SK-N-SH treated with all-trans-retinoic acid at 6 μM for 48 hours (cell line): ENCODE results near the gene FCRL6.

Experiments
- ATAC-seq: fragments of 200-7000 bp; cut with Tn5 transposase; 3 replicates; pipeline ENCODE4 v1.9.1; 2020; ENCODE audit warnings: mild to moderate bottlenecking, moderate library complexity
- ARNTL ChIP-seq: fragments of 450-650 bp; formaldehyde crosslinking; IDR thresholded peaks from 2 replicates; pipeline ENCODE4 v1.5.0; 2020; ENCODE audit warnings: low read depth, mild to moderate bottlenecking, moderate library complexity, borderline replicate concordance
- BACH2 ChIP-seq: fragments of 250-450 bp; sonication (Bioruptor Pico); IDR thresholded peaks from 2 replicates; pipeline ENCODE4 v1.9.0; 2021; ENCODE audit warnings: mild to moderate bottlenecking, borderline replicate concordance
- ESRRG ChIP-seq: fragments of 250-450 bp; sonication (Bioruptor Pico); IDR thresholded peaks from 2 replicates; pipeline ENCODE4 v1.6.1; 2021; ENCODE audit warnings: mild to moderate bottlenecking
- GLIS3 ChIP-seq: fragments of 250-450 bp; sonication (Bioruptor Pico); IDR thresholded peaks from 2 replicates; pipeline ENCODE4 v1.5.0; 2020; ENCODE audit warnings: mild to moderate bottlenecking, moderate library complexity
- ISL1 ChIP-seq: fragments of 250-450 bp; sonication (Bioruptor Pico); IDR thresholded peaks from 2 replicates; pipeline ENCODE4 v2.1.2; 2022; ENCODE audit warnings: mild to moderate bottlenecking, moderate library complexity
- OSR1 ChIP-seq: fragments of 250-450 bp; sonication (Bioruptor Pico); IDR thresholded peaks from 2 replicates; pipeline ENCODE4 v1.8.0; 2022; ENCODE audit warnings: moderate library complexity, mild to moderate bottlenecking, inconsistent platforms
- PPARA ChIP-seq: fragments of 250-450 bp; sonication (Bioruptor Pico); IDR thresholded peaks from 2 replicates; pipeline ENCODE4 v1.5.0; 2020; ENCODE audit warnings: mild to moderate bottlenecking, borderline replicate concordance
- SNAI2 ChIP-seq: fragments of 250-450 bp; sonication (Bioruptor Pico); IDR thresholded peaks from 2 replicates; pipeline ENCODE4 v1.5.0; 2020; ENCODE audit warnings: mild to moderate bottlenecking, moderate library complexity
- TCF4 ChIP-seq: fragments of 250-450 bp; sonication (Bioruptor Pico); IDR thresholded peaks from 2 replicates; pipeline ENCODE4 v1.8.0; 2021; ENCODE audit warnings: mild to moderate bottlenecking, moderate library complexity, borderline replicate concordance
- TOX ChIP-seq: fragments of 250-450 bp; sonication (Bioruptor Pico); IDR thresholded peaks from 2 replicates; pipeline ENCODE4 v1.8.0; 2021; ENCODE audit warnings: mild to moderate bottlenecking, moderate library complexity, borderline replicate concordance
- ZC3H10 ChIP-seq: fragments of 250-450 bp; sonication (Bioruptor Pico); IDR thresholded peaks from 2 replicates; pipeline ENCODE4 v1.5.1; 2021; ENCODE audit warnings: mild to moderate bottlenecking, moderate library complexity
- ZFP3 ChIP-seq: fragments of 250-450 bp; sonication (Bioruptor Pico); IDR thresholded peaks from 2 replicates; pipeline ENCODE4 v1.5.0; 2020; ENCODE audit warnings: mild to moderate bottlenecking, moderate library complexity
- ZFP30 ChIP-seq: fragments of 450-650 bp; formaldehyde crosslinking; IDR thresholded peaks from 2 replicates; pipeline ENCODE4 v1.5.0; 2022; ENCODE audit warnings: mild to moderate bottlenecking, moderate library complexity
- ZNF565 ChIP-seq: fragments of 450-650 bp; formaldehyde crosslinking; conservative IDR thresholded peaks from 2 replicates; pipeline ENCODE4 v1.5.0; 2020; ENCODE audit warnings: low read depth, mild to moderate bottlenecking, moderate library complexity
- ZNF70 ChIP-seq: fragments of 450-650 bp; formaldehyde crosslinking; IDR thresholded peaks from 2 replicates; pipeline ENCODE4 v1.5.0; 2020; ENCODE audit warnings: mild to moderate bottlenecking, moderate library complexity
- TF ChIP-seq, protein P1 (sequence below): fragments of 250-450 bp; sonication (Bioruptor Pico); IDR thresholded peaks from 2 replicates; pipeline ENCODE4 v1.8.0; 2021; ENCODE audit warnings: low read depth, mild to moderate bottlenecking, moderate library complexity, borderline replicate concordance
- TF ChIP-seq, protein P2 (sequence below): fragments of 250-450 bp; sonication (Bioruptor Pico); IDR thresholded peaks from 2 replicates; pipeline ENCODE4 v1.5.1; 2020; ENCODE audit warnings: low read depth, mild to moderate bottlenecking, moderate library complexity
- TF ChIP-seq, protein P3 (sequence below): fragments of 250-450 bp; sonication (Bioruptor Pico); IDR thresholded peaks from 2 replicates; pipeline ENCODE4 v1.5.0; 2020; ENCODE audit warnings: mild to moderate bottlenecking, moderate library complexity
- TF ChIP-seq, protein P4 (sequence below): fragments of 250-450 bp; sonication (Bioruptor Pico); IDR thresholded peaks from 2 replicates; pipeline ENCODE4 v1.5.1; 2021; ENCODE audit warnings: mild to moderate bottlenecking, moderate library complexity

The FCRL6 gene

DNA sequence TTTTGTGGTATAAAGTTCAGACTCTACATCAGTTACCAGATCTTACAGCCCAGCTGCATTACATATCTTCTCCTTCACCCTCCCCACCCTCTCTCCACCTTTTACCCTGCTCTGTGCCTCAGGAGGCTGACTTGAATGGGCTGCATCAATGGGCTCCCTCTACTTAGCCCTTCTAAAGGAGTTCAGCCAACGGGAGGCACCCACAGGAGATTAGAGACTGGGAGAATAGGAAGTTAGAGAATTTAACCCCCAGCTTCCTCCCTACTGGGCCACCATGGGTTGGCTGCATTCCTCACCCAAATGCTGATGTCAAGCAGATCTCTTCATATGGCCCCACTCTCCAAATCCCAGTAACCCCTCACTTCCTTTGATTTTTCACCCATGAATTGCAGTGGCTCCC, 38.5 kb upstream of the FCRL6 start:
- ATAC-seq = no peak
- TF ChIP-seq SNAI2 = no peak
- no peak for TF ChIP-seq TCF4 (CRISPR knock-in tag)
- TF ChIP-seq, protein P1, sequence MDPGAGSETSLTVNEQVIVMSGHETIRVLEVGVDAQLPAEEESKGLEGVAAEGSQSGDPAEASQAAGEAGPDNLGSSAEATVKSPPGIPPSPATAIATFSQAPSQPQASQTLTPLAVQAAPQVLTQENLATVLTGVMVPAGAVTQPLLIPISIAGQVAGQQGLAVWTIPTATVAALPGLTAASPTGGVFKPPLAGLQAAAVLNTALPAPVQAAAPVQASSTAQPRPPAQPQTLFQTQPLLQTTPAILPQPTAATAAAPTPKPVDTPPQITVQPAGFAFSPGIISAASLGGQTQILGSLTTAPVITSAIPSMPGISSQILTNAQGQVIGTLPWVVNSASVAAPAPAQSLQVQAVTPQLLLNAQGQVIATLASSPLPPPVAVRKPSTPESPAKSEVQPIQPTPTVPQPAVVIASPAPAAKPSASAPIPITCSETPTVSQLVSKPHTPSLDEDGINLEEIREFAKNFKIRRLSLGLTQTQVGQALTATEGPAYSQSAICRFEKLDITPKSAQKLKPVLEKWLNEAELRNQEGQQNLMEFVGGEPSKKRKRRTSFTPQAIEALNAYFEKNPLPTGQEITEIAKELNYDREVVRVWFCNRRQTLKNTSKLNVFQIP = no peak
- no peak for TF ChIP-seq ZNF70 (CRISPR knock-in tag)
- TF ChIP-seq ZFP3 (CRISPR knock-in tag) = no peak
- TF ChIP-seq ZC3H10 (CRISPR knock-in tag) = no peak
- TF ChIP-seq GLIS3 (CRISPR knock-in tag) = no peak

DNA sequence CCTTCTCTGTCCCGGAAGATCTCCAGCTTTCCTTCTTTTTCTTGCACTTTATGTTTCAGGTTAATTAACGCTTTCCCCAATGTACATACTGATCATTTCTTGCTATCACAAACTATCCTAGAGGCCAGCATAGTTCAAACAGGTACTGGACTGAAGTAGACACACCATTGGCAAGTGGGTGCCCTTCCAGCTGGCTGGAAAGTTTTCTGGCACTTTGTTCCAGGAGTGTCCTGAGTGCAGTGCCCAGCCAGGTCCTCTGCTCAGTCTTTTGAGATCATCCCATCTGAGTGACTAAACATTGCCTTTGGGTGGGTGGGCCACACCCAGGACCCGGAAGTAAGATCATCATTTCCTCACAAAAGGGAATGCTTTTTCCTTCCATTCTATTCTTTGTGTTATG, 36.4 kb upstream of the FCRL6 start:
- no peak for ATAC-seq
- TF ChIP-seq OSR1 (CRISPR knock-in tag) (no peak), TCF4 (CRISPR knock-in tag) (no peak), ARNTL (no peak), ISL1 (no peak), SNAI2 (no peak)
- TF ChIP-seq, protein P2, sequence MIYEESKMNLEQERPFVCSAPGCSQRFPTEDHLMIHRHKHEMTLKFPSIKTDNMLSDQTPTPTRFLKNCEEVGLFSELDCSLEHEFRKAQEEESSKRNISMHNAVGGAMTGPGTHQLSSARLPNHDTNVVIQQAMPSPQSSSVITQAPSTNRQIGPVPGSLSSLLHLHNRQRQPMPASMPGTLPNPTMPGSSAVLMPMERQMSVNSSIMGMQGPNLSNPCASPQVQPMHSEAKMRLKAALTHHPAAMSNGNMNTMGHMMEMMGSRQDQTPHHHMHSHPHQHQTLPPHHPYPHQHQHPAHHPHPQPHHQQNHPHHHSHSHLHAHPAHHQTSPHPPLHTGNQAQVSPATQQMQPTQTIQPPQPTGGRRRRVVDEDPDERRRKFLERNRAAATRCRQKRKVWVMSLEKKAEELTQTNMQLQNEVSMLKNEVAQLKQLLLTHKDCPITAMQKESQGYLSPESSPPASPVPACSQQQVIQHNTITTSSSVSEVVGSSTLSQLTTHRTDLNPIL (CRISPR knock-in tag) = no peak
- TF ChIP-seq, protein P3, sequence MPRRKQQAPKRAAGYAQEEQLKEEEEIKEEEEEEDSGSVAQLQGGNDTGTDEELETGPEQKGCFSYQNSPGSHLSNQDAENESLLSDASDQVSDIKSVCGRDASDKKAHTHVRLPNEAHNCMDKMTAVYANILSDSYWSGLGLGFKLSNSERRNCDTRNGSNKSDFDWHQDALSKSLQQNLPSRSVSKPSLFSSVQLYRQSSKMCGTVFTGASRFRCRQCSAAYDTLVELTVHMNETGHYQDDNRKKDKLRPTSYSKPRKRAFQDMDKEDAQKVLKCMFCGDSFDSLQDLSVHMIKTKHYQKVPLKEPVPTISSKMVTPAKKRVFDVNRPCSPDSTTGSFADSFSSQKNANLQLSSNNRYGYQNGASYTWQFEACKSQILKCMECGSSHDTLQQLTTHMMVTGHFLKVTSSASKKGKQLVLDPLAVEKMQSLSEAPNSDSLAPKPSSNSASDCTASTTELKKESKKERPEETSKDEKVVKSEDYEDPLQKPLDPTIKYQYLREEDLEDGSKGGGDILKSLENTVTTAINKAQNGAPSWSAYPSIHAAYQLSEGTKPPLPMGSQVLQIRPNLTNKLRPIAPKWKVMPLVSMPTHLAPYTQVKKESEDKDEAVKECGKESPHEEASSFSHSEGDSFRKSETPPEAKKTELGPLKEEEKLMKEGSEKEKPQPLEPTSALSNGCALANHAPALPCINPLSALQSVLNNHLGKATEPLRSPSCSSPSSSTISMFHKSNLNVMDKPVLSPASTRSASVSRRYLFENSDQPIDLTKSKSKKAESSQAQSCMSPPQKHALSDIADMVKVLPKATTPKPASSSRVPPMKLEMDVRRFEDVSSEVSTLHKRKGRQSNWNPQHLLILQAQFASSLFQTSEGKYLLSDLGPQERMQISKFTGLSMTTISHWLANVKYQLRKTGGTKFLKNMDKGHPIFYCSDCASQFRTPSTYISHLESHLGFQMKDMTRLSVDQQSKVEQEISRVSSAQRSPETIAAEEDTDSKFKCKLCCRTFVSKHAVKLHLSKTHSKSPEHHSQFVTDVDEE (CRISPR knock-in tag) = no peak
- TF ChIP-seq, protein P4, sequence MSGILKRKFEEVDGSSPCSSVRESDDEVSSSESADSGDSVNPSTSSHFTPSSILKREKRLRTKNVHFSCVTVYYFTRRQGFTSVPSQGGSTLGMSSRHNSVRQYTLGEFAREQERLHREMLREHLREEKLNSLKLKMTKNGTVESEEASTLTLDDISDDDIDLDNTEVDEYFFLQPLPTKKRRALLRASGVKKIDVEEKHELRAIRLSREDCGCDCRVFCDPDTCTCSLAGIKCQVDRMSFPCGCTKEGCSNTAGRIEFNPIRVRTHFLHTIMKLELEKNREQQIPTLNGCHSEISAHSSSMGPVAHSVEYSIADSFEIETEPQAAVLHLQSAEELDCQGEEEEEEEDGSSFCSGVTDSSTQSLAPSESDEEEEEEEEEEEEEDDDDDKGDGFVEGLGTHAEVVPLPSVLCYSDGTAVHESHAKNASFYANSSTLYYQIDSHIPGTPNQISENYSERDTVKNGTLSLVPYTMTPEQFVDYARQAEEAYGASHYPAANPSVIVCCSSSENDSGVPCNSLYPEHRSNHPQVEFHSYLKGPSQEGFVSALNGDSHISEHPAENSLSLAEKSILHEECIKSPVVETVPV (CRISPR knock-in tag) = no peak

DNA sequence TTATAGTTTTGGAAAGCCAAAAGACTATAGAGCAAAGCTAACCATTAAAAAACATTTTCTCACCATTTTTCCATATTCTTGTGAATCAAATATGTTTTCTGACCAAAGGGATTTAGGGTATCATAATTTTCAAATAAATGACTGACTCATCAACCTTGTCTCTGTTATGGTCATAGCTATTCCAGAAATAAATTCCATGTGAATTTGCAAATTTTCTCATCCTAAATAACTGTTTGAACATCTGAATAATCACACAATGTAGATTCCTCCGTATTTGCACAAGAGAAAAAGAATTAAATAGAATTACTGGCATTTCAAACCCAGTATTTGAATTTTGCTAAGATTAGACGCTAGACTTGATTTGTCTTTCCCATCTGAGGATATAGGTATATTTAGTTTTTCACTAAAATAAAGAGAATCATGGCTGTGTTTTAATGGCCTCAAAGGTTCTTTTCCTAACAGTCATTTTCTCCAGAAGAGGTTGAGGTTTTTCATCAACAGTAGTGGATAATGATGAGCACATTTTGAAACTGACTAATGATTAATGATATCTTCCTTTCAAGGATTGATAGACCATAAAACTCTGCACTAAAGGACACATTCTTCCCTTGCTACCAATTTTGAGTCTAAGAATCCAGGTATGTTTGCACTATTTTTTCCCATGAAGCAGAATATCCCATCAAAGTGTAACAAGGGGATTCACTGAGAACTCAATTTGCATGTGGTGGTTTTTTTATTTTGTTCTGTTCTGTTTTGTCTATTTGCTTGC, 30.8 kb upstream of the FCRL6 start:
- ATAC-seq = no peak
- TF ChIP-seq, protein P3 (CRISPR knock-in tag) = no peak
- TF ChIP-seq BACH2 (no peak), PPARA (no peak), SNAI2 (no peak), ZFP30 (CRISPR knock-in tag) (no peak), ZNF565 (CRISPR knock-in tag) (no peak), ZC3H10 (CRISPR knock-in tag) (no peak), TOX (CRISPR knock-in tag) (no peak), ESRRG (CRISPR knock-in tag) (no peak), ISL1 (no peak)
- TF ChIP-seq, protein P2 (CRISPR knock-in tag) = no peak
- TF ChIP-seq, protein P4 (CRISPR knock-in tag) = no peak
